Hematopoietic multipotent progenitor cell treated with erythropoietin and hydrocortisone succinate and interleukin-3 and kit ligand, for 17 days (in vitro differentiated cells): ENCODE measurements around the gene NIT1.
A peak's percentile ranks its signal among the peaks of the same experiment; 100 is the strongest.

Experiments
- DNase-seq: peaks from one replicate; pipeline ENCODE4 v3.0.0-alpha.2; 2015; ENCODE audit warnings: low spot score

Gene NIT1

DNA sequence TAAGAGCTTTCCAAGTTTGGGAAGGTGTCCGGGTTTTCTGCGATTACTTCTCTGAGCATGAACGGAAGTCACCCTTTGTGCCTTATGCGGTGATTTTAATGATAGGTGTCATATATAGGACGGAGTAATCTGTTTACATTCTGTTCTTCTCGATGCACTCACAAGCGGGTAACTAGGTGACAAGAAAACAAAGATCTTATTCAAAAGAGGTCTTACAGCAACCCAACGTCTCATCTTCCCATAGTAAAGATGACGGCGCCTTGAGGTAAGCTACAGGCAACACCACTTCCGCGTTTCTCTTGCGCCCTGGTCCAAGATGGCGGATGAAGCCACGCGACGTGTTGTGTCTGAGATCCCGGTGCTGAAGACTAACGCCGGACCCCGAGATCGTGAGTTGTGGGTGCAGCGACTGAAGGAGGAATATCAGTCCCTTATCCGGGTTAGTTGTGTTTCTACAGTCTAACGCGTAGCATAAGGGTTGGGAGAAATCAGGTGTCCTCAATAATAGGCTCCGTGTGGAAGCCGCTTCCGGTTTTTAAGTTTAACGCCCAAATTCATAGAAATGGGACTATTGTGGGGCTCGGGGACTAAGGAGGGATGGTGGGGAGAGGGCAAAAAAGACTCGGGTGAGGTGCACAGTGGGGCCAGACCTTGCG, 35.9 kb downstream of the NIT1 start, which contains the start of gene UFC1:
UFC1 (plus strand) TSS at position 297 of the 656 bp plus-strand sequence; CDS start at position 317, 20 bp downstream.
- DNase-seq: peak; percentile 91

- peak; percentile 25 for DNase-seq
Measured at GRCh38 chr1:161157867-161158266, 40.0 kb downstream of the NIT1 start.

DNA sequence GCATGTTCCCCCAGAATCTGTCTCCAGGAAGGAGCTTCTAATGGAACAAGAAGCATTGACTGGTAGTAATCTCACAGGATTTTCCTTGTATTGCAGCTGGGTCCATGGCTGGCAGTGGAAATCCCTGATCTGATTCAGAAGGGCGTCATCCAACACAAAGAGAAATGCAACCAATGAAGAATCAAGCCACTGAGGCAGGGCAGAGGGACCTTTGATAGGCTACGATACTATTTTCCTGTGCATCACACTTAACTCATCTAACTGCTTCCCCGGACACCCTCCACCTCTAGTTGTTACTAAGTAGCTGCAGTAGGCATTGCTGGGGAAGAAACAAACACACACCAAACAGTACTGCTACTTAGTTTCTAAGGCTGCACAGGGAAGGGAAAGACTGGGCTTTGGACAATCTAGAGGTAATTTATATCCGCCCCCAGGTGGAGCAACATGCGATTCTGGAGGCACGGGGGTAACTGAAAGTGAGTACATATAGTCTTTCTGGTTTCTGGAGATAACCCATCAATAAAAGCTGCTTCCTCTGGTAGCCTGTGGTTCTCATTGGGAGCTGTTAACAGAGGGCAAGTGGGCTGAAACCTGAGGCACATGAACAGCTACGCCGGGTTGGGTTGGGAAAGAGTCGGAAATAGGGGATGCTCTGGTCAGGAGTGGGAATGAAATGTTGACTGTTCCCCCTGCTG, 40.6 kb downstream of the NIT1 start:
- DNase-seq: peak; percentile 52

GRCh38 chr1:161159087-161159912, 41.4 kb downstream of the NIT1 start, which contains the start of gene USP21:
Gene USP21, plus strand, starts transcription at chr1:161159500. Its CDS starts 1,141 bp downstream, at chr1:161160641.
- peak; percentile 97 for DNase-seq

DNA sequence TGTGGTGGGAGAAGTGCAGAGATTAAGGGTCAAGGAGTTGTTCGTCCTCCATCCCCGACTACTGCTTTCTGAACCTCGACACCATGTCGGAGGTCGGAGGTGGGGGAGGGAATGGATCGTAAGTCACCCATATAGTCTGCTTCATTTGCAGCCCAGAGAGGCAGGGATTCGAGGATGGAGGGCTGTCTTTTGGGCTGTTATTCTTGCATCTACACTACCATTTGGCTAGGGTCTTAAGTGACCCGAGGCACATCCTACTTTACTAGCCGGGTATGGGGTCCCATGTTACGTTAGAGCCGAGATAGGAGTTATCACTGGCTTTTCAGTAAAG, 42.0 kb downstream of the NIT1 start:
- DNase-seq: peak; percentile 52

- DNase-seq: no peak
Measured at GRCh38 chr1:161160671-161161145, 42.8 kb downstream of the NIT1 start.

- no peak for DNase-seq
Measured at GRCh38 chr1:161161652-161162051, 43.7 kb downstream of the NIT1 start.

DNA sequence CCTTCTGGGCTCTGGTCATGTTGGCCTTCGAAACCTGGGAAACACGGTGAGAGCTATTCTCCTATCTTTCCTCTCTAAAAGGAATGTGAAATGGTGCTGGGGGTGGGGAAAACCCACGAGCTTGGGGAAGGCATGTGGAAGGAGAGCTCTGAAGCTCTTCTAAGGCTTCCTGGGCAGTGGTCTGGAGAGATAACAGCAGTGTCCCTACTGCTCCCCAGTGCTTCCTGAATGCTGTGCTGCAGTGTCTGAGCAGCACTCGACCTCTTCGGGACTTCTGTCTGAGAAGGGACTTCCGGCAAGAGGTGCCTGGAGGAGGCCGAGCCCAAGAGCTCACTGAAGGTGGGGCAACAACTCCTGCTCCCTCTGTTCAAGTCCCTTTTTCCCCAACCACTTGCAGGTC, 44.1 kb downstream of the NIT1 start:
- DNase-seq: no peak

GRCh38 chr1:161162806-161163205, 44.9 kb downstream of the NIT1 start:
- no peak for DNase-seq

DNA sequence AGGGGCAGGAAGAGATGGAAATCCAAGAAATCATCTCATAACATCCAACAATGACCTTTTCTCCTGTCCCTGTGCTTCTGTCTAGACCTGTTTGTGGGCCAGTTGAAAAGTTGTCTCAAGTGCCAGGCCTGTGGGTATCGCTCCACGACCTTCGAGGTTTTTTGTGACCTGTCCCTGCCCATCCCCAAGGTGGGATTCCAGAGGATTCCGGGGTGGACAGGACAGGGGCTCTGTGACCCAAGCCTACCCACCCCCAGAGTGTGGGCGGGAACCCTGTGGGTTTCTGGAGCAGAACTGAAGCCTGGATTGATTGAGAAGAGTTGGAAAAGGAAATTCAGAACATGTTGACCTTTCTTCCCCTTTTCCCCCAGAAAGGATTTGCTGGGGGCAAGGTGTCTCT, 45.9 kb downstream of the NIT1 start:
- peak; percentile 6 for DNase-seq

- peak; percentile 73 for DNase-seq
Measured at GRCh38 chr1:161164901-161165610, 47.2 kb downstream of the NIT1 start.

DNA sequence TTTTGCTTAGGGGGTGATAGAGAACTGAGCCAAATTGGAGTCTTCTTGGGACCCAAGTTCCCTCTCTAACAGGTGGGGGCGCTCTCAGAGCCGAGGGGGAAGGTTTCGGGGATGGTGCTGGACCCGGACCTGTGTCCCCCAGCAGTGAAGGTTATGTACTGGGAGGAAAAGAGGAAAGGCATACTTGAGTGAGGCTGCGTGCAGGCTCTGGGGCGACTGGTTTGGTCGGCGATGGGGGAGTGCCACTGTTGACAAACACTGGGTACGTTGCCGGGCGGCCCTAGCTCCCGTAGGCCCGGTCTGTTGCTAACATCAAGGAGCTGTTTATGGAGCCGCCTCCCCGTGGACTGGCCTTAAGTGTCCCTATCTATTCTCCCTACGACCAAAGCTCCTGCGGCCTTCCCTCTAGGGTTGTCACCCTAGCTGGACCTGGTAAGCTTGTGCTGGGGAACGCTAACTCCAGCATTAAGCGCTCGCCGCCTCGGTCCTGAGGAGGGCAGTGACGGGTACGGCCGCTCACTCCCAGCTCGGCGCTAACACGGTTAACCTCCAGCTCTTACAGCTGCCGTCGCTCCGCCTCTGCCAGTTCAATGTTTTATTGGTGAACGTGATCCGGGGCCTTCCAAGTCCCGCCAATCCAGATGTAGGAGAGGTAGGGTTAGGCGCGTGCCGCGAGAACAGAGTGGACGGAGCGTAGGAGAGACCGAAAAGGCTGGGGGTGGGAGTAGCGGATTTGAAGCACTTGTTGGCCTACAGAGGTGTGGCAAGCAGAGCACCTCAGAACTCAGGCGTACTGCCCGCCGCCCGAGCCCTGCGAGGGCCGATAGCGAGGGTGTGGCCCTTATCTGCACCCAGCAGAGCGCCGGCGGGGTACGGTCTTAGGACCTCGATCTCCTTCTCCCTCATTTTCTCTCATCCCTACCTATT, 48.1 kb downstream of the NIT1 start, which contains the start of gene PPOX:
PPOX (plus strand) TSS at position 685 of the 927 bp plus-strand sequence. CDS start 422 bp downstream, outside the sequence.
- peak; percentile 97 for DNase-seq

- DNase-seq: peak; percentile 77
Measured at GRCh38 chr1:161166669-161167548, 49.0 kb downstream of the NIT1 start.

GRCh38 chr1:161168906-161169305, 51.0 kb downstream of the NIT1 start:
- no peak for DNase-seq
